ENCODE results near the gene KAT6B.

KAT6B gene

DNA sequence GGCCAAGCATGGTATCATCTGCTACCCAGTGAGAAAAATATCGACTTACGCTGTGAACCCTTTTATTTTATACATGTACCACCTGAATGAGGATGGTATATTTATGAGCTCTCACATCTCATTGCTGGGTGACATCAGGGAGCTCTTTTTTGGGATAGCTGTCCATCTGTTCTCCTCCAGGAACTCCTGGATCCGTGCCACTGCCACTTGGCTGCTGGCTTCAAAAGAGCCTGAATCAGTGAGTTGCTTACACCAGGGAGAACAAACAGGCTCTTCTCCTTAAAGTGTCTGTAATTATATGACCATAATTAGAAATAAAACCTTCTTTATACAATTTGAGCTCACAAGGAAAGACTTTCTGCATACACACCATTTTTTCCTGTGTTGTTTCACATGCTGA lies 106.2 kb downstream of the KAT6B start:
- TF ChIP-seq, protein P1, sequence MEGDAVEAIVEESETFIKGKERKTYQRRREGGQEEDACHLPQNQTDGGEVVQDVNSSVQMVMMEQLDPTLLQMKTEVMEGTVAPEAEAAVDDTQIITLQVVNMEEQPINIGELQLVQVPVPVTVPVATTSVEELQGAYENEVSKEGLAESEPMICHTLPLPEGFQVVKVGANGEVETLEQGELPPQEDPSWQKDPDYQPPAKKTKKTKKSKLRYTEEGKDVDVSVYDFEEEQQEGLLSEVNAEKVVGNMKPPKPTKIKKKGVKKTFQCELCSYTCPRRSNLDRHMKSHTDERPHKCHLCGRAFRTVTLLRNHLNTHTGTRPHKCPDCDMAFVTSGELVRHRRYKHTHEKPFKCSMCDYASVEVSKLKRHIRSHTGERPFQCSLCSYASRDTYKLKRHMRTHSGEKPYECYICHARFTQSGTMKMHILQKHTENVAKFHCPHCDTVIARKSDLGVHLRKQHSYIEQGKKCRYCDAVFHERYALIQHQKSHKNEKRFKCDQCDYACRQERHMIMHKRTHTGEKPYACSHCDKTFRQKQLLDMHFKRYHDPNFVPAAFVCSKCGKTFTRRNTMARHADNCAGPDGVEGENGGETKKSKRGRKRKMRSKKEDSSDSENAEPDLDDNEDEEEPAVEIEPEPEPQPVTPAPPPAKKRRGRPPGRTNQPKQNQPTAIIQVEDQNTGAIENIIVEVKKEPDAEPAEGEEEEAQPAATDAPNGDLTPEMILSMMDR (conservative IDR thresholded peaks at IDR 0.05; ENCODE audit: control insufficient read depth, insufficient read depth, low read depth, low read length): no peak
- no peak overlapping the region for H3K4me3 ChIP-seq (ENCODE audit: control insufficient read depth, low read depth, low read length)
- peak; percentile 45 for DNase-seq (ENCODE audit: low read depth)

DNA sequence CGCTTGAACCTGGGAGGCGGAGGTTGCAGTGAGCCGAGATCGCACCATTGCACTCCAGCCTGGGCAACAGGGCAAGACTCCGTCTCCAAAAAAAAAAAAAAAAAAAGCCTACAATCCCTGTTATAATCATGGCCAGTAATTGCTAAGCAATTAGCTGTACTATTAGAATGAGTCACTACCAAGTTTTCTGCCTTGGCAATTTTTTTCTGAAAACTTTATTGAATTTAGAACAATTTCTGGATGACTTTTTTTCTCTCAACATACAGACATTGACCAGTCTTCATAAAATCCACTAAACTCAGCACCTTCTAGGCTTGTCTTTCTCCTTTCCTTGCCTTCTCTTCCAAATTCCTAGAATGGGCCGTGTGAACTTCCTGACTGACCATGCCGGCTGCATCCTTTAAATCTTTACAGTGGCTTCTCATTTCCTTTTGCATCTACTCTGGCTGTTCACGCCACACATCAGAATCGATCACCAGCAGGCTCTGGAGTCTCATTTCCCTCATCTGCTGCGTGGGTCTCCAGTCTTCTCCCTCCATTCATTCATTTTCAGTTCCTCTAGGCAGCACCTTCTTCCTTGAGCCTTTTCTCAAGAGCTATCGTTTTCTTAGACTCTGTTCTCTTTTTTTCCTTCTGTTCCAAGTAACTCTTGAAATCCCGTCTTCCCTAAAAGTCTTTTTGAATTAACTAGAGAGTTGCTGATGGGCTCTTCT lies 107.9 kb downstream of the KAT6B start:
- DNase-seq (ENCODE audit: low read depth): no peak
- H3K4me3 ChIP-seq (ENCODE audit: control insufficient read depth, low read depth, low read length): no peak overlapping the region
- TF ChIP-seq, protein P1 (conservative IDR thresholded peaks at IDR 0.05; ENCODE audit: control insufficient read depth, insufficient read depth, low read depth, low read length): no peak

DNA sequence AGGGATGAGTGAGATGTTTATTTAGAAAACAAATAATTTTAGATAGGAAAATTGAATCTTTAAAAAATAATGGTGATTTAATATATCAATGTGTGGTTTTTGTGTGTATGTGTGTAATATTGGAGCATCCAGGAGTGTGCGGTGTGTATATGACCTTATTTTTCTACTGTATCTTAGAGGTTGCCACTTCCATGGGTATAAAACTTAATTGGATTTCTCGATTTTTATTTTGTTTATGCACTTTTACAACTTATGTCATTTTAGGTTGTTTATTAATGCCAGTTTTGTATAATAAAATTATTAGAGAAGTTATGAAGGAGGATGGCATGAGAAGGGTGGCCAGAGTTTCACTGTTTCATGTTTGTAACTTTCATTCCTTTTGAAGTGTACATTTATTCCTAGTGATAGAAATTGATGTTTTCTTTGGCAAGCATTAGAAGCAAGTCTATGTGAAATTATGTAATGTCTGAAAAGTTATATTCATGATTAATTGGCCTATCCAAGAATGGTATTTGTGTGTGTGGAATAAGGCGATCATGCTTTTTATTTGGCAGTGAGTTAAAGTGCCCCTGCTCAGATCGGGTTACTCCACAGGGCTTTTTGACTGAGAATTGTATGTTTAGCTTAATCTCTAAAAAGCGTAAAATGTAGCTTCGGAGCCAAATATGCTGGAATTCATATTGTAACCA lies 110.3 kb downstream of the KAT6B start:
- DNase-seq (ENCODE audit: low read depth): peak; percentile 37
- TF ChIP-seq, protein P1 (conservative IDR thresholded peaks at IDR 0.05; ENCODE audit: control insufficient read depth, insufficient read depth, low read depth, low read length): no peak
- no peak overlapping the region for H3K4me3 ChIP-seq (ENCODE audit: control insufficient read depth, low read depth, low read length)

- no peak overlapping the region for H3K4me3 ChIP-seq (ENCODE audit: control insufficient read depth, low read depth, low read length)
- DNase-seq (ENCODE audit: low read depth): no peak
- TF ChIP-seq, protein P1 (conservative IDR thresholded peaks at IDR 0.05; ENCODE audit: control insufficient read depth, insufficient read depth, low read depth, low read length): no peak
Measured at GRCh38 chr10:74937266-74937856, 111.0 kb downstream of the KAT6B start.

DNA sequence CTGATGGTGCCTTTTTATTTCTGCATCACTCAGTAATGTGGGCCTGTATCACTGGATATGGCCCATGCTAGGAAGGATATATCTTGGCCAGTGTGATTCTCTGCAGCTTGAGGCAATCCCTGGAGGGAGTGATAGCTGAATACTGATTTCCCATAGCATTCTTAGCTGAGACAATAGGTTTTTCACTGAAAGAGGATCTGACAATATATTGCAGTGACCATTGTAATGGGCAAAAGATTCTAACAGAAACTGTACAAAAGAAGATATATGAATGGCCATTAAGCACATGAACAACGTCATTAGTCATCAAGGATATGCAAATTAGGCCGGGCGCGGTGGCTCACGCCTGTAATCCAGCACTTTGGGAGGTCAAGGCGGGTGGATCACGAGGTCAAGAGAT lies 117.8 kb downstream of the KAT6B start:
- TF ChIP-seq, protein P1 (conservative IDR thresholded peaks at IDR 0.05; ENCODE audit: control insufficient read depth, insufficient read depth, low read depth, low read length): no peak
- no peak for DNase-seq (ENCODE audit: low read depth)
- no peak overlapping the region for H3K4me3 ChIP-seq (ENCODE audit: control insufficient read depth, low read depth, low read length)

DNA sequence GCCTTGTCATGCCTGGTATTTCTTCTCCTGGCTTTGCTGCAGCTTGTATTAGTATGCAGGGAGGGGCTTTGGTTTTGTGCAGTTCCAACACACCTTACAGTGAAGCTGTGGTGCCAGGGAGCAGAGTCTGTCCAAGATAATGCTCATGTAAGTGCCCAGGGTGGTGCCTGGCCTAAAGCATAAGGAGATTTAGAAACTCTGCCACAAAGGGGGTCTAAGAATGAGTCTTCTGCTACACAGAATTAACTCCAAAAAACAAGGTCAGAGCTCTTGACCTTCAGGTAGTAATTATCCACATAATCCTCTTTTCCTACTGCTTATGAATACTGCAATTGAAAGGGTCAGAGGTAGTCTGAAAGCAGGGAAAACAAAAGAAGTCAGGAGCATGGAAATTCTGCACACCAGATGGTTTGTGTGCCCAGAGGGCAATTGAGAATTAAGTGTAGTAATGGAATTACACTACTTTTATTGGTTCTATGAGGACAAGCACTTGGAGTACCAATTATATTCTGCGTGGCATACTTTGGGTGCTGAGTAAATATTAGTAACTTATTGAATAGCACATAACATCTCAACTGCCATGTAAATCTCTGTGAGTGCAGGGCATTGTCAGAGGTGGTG lies 121.5 kb downstream of the KAT6B start:
- TF ChIP-seq, protein P1 (conservative IDR thresholded peaks at IDR 0.05; ENCODE audit: control insufficient read depth, insufficient read depth, low read depth, low read length): no peak
- DNase-seq (ENCODE audit: low read depth): no peak
- no peak overlapping the region for H3K4me3 ChIP-seq (ENCODE audit: control insufficient read depth, low read depth, low read length)
